GM03348 (cell line): Measurements from ENCODE around the gene TMEM165.

ENCODE experiments used
- DNase-seq: peaks from one replicate; pipeline ENCODE4 v3.0.0; 2012; ENCODE audit warnings: low spot score

TMEM165 gene

GRCh38 chr4:55406545-55406944 is 10.8 kb downstream of the TMEM165 start:
- no peak for DNase-seq

GRCh38 chr4:55407119-55407518 is 11.4 kb downstream of the TMEM165 start:
- DNase-seq, result no peak

GRCh38 chr4:55407764-55408163 is 12.0 kb downstream of the TMEM165 start:
- DNase-seq, result no peak

GRCh38 chr4:55409468-55410171 is 13.9 kb downstream of the TMEM165 start:
- DNase-seq, result peak; percentile 12

GRCh38 chr4:55410431-55410830 is 14.7 kb downstream of the TMEM165 start:
- no peak for DNase-seq

- no peak for DNase-seq
Observed at GRCh38 chr4:55411621-55412020, 15.9 kb downstream of the TMEM165 start.

GRCh38 chr4:55416176-55416575 is 20.4 kb downstream of the TMEM165 start:
- no peak for DNase-seq

- DNase-seq, result peak; percentile 24
Observed at GRCh38 chr4:55424791-55425190, 29.0 kb downstream of the TMEM165 start.

GRCh38 chr4:55431710-55432336 is 36.1 kb downstream of the TMEM165 start:
- DNase-seq, result no peak

GRCh38 chr4:55435141-55435841 is 39.5 kb downstream of the TMEM165 start:
- no peak for DNase-seq

GRCh38 chr4:55437356-55437796 is 41.6 kb downstream of the TMEM165 start:
- DNase-seq, result no peak

- DNase-seq, result no peak
Observed at GRCh38 chr4:55437823-55438222, 42.1 kb downstream of the TMEM165 start.

GRCh38 chr4:55438314-55438713 is 42.6 kb downstream of the TMEM165 start:
- no peak for DNase-seq

- no peak for DNase-seq
Observed at GRCh38 chr4:55439023-55439422, 43.3 kb downstream of the TMEM165 start.

GRCh38 chr4:55440786-55441185 is 45.0 kb downstream of the TMEM165 start:
- DNase-seq, result no peak

GRCh38 chr4:55442541-55442940 is 46.8 kb downstream of the TMEM165 start:
- DNase-seq, result no peak

GRCh38 chr4:55444827-55445226 is 49.1 kb downstream of the TMEM165 start:
- DNase-seq, result peak; percentile 35

GRCh38 chr4:55445921-55446577 is 50.3 kb downstream of the TMEM165 start:
- peak; percentile 61 for DNase-seq

- DNase-seq, result no peak
Observed at GRCh38 chr4:55446578-55446922, 50.8 kb downstream of the TMEM165 start.

- no peak for DNase-seq
Observed at GRCh38 chr4:55447108-55447708, 51.5 kb downstream of the TMEM165 start.

GRCh38 chr4:55447831-55448230 is 52.1 kb downstream of the TMEM165 start:
- no peak for DNase-seq

GRCh38 chr4:55450566-55450965 is 54.8 kb downstream of the TMEM165 start:
- no peak for DNase-seq
